Cortex of kidney (tissue), 1 donor: Measurements from ENCODE around the gene SOWAHA.
"Not testable (repeated sequence)": the region's sequence is repeated elsewhere in the genome, so short reads cannot be mapped to it uniquely, and the experiment has no call there.

ENCODE experiments used
- DNase-seq: peaks from one replicate; lab custom pipeline; 2025; lab: John Stamatoyannopoulos, UW

The SOWAHA gene

GRCh38 chr5:132853790-132854189 is 40.7 kb downstream of the SOWAHA start:
- DNase-seq, result no peak

GRCh38 chr5:132854301-132854700 is 41.2 kb downstream of the SOWAHA start:
- no peak for DNase-seq

- not testable (repeated sequence) for DNase-seq
Observed at GRCh38 chr5:132854992-132855391, 41.9 kb downstream of the SOWAHA start.

GRCh38 chr5:132856011-132856410 is 42.9 kb downstream of the SOWAHA start:
- DNase-seq, result no peak

- DNase-seq, result no peak
Observed at GRCh38 chr5:132859889-132860437, 46.9 kb downstream of the SOWAHA start.

GRCh38 chr5:132860742-132861141 is 47.6 kb downstream of the SOWAHA start:
- no peak for DNase-seq

- DNase-seq, result no peak
Observed at GRCh38 chr5:132865668-132866341, 52.7 kb downstream of the SOWAHA start.
